NOMO-1 treated with dmso at 0.1 percent for 144 hours (cell line): ENCODE measurements around the gene RERG.

Experiments
- DNase-seq: peaks from one replicate; lab custom pipeline; 2025; ENCODE audit not compliant: unreplicated experiment; lab: John Stamatoyannopoulos, UW

The RERG gene

GRCh38 chr12:15192720-15193119, 28.5 kb downstream of the RERG start:
- no peak for DNase-seq

- no peak for DNase-seq
These were observed 33.1 kb downstream of the RERG start for GRCh38 chr12:15188127-15188526.

GRCh38 chr12:15186597-15186996, 34.6 kb downstream of the RERG start:
- DNase-seq, result no peak

GRCh38 chr12:15184484-15184883, 36.7 kb downstream of the RERG start:
- DNase-seq, result no peak

- DNase-seq, result no peak
These were observed 37.4 kb downstream of the RERG start for GRCh38 chr12:15183821-15184220.

GRCh38 chr12:15181017-15181683, 40.1 kb downstream of the RERG start:
- no peak for DNase-seq

- DNase-seq, result no peak
These were observed 40.9 kb downstream of the RERG start for GRCh38 chr12:15180325-15180724.

- DNase-seq, result no peak
These were observed 41.5 kb downstream of the RERG start for GRCh38 chr12:15179672-15180071.

GRCh38 chr12:15173142-15173541, 48.1 kb downstream of the RERG start:
- no peak for DNase-seq

GRCh38 chr12:15172060-15172822, 49.0 kb downstream of the RERG start:
- DNase-seq, result no peak

GRCh38 chr12:15171012-15171655, 50.1 kb downstream of the RERG start:
- DNase-seq, result no peak

- no peak for DNase-seq
These were observed 53.1 kb downstream of the RERG start for GRCh38 chr12:15168026-15168678.

- DNase-seq, result no peak
These were observed 56.1 kb downstream of the RERG start for GRCh38 chr12:15165012-15165659.

- DNase-seq, result no peak
These were observed 57.9 kb downstream of the RERG start for GRCh38 chr12:15163030-15163976.

- no peak for DNase-seq
These were observed 63.1 kb downstream of the RERG start for GRCh38 chr12:15158083-15158482.

GRCh38 chr12:15157269-15157671, 63.9 kb downstream of the RERG start:
- no peak for DNase-seq

- no peak for DNase-seq
These were observed 65.9 kb downstream of the RERG start for GRCh38 chr12:15155271-15155670.

GRCh38 chr12:15154103-15154502, 67.1 kb downstream of the RERG start:
- DNase-seq, result no peak

GRCh38 chr12:15152868-15153267, 68.3 kb downstream of the RERG start:
- DNase-seq, result no peak

GRCh38 chr12:15152456-15152855, 68.8 kb downstream of the RERG start:
- DNase-seq, result no peak
